Astrocyte (in vitro differentiated cells and primary cell): ENCODE results near the gene ADARB2.

ENCODE experiments used
- EZH2 ChIP-seq: IDR thresholded peaks from 2 replicates; pipeline ENCODE4 v1.6.1; 2012; ENCODE audit warnings: mild to moderate bottlenecking, low read length, inconsistent platforms; ENCODE audit not compliant: insufficient read depth
- TF ChIP-seq, protein P1 (sequence below): IDR thresholded peaks from 2 replicates; pipeline ENCODE4 v1.5.1; 2011; ENCODE audit warnings: low read depth, mild to moderate bottlenecking, inconsistent platforms, low read length, moderate library complexity; ENCODE audit not compliant: insufficient read depth

DNA sequence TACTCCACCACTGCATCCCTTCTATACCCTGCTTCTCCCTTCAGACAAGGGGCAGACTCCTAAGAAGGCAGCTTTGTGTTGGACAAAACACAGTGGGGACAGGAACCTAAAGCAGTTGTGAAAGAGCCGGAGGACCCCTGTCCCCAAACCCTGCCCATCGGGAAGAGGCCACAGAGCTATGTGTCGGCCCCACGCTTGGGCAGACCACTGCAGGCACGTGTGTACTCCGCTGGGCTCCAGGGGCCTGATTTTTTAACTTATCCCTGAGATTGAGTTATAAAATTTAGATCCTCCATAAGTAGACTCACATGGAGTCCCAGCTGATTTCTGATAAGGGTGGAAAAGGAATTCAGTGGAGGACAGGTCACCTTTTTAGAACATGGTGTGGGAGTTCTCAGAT is 310.5 kb downstream of the ADARB2 start:
- TF ChIP-seq, protein P1, sequence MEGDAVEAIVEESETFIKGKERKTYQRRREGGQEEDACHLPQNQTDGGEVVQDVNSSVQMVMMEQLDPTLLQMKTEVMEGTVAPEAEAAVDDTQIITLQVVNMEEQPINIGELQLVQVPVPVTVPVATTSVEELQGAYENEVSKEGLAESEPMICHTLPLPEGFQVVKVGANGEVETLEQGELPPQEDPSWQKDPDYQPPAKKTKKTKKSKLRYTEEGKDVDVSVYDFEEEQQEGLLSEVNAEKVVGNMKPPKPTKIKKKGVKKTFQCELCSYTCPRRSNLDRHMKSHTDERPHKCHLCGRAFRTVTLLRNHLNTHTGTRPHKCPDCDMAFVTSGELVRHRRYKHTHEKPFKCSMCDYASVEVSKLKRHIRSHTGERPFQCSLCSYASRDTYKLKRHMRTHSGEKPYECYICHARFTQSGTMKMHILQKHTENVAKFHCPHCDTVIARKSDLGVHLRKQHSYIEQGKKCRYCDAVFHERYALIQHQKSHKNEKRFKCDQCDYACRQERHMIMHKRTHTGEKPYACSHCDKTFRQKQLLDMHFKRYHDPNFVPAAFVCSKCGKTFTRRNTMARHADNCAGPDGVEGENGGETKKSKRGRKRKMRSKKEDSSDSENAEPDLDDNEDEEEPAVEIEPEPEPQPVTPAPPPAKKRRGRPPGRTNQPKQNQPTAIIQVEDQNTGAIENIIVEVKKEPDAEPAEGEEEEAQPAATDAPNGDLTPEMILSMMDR: no peak
- no peak for TF ChIP-seq EZH2
